Right lobe of liver (tissue), 6 donors: ENCODE data around the gene PON2. TPM values are rescaled to one million over a fixed set of nuclear protein-coding genes. Genes with fewer than 3 reads are reported as not detected.

ENCODE experiments used
- ATAC-seq, 4 donors: fragments of 200-7000 bp; cut with Tn5 transposase; one replicate each; pipeline ENCODE4 v1.9.1; 2020; ENCODE audit warnings: mild to moderate bottlenecking in 4 of 4, moderate library complexity in 4 of 4
- DNase-seq, 3 donors: peaks; one replicate each; pipeline ENCODE4 v3.0.0-alpha.2; 2020
- H3K27ac ChIP-seq, 3 donors: fragments of 200-600 bp; one replicate each; pipeline ENCODE4 v1.8.0; 2022
- H3K27me3 ChIP-seq, 2 donors: fragments of 200-600 bp; one replicate each; pipeline ENCODE4 v1.8.0; 2022
- H3K36me3 ChIP-seq, 4 donors: fragments of 200-600 bp; sonication (generic) in 1 of 4; one replicate each; pipeline versions ENCODE4 v1.5.1 to v1.8.0; 2017 to 2022; ENCODE audit warnings: control low read depth in 1 of 4
- H3K4me1 ChIP-seq, 4 donors: fragments of 200-600 bp; sonication (generic) in 1 of 4; one replicate each; pipeline versions ENCODE4 v1.5.1 to v1.8.0; 2017 to 2022; ENCODE audit warnings: control low read depth in 1 of 4
- H3K4me3 ChIP-seq, 3 donors: fragments of 200-600 bp; one replicate each; pipeline ENCODE4 v1.8.0; 2022
- H3K9me3 ChIP-seq, 4 donors: fragments of 200-600 bp; sonication (generic) in 1 of 4; one replicate each; pipeline versions ENCODE4 v1.5.1 to v1.8.0; 2017 to 2022; ENCODE audit warnings: control low read depth in 1 of 4
- POLR2A ChIP-seq: fragments of 450-650 bp; IDR thresholded peaks from one replicate; pipeline ENCODE4 v1.6.1; 2017; ENCODE audit warnings: antibody characterized with exemption, mild to moderate bottlenecking
- WGBS: methylation state at CpG from one replicate; pipeline ENCODE4 v1.1.6; 2018; ENCODE audit warnings: low coverage, low lambda C conversion rate; ENCODE audit not compliant: insufficient coverage; ENCODE audit errors: missing lambda C conversion rate; 5-methylcytosine and 5-hydroxymethylcytosine counted together
- intact Hi-C, 2 donors: fragments of 100-400 bp; cut with DNase I; formaldehyde crosslinking; loops; one replicate each; pipeline versions ENCODE4 v1.11.2 to v1.14.1; 2022
- total RNA-seq, 6 experiments: library from RNA; depleted of rRNA in 2 of 6; stranded (reverse); fragments of >200 nt in 2 of 6; fragmentation: NEBNext Ultra II Directional in 3 of 6; extraction: Animal tissue kit (Norgen Biotek cat#: 25700) in 3 of 6; gene quantifications; one replicate each; pipeline versions ENCODE4 v1.1.0 to v1.2.4, GENCODE V29; 2016 to 2023
- TF ChIP-seq, protein P1 (sequence below), 4 donors: fragments of 200-600 bp in 3 of 4; fragments of 450-650 bp in 1 of 4; IDR thresholded peaks; one replicate each; pipeline versions ENCODE4 v1.5.1 to v1.8.0; 2016 to 2022; ENCODE audit warnings: antibody characterized with exemption in 4 of 4, mild to moderate bottlenecking in 2 of 4
- donor health status: DM: no; HTN: yes; CAD: no.
- donor health status: DM: no; HTN: no; CAD: no.
- donor health status: DM: no; HTN: no; CAD: no.
- donor health status: DM: no; HTN: yes; CAD: no.
- donor health status: DM: no; HTN: yes; CAD: no.

Gene PON2
- total RNA-seq, 6 experiments from 2014 or later = 78.6 to 273 (median 127) TPM

DNA sequence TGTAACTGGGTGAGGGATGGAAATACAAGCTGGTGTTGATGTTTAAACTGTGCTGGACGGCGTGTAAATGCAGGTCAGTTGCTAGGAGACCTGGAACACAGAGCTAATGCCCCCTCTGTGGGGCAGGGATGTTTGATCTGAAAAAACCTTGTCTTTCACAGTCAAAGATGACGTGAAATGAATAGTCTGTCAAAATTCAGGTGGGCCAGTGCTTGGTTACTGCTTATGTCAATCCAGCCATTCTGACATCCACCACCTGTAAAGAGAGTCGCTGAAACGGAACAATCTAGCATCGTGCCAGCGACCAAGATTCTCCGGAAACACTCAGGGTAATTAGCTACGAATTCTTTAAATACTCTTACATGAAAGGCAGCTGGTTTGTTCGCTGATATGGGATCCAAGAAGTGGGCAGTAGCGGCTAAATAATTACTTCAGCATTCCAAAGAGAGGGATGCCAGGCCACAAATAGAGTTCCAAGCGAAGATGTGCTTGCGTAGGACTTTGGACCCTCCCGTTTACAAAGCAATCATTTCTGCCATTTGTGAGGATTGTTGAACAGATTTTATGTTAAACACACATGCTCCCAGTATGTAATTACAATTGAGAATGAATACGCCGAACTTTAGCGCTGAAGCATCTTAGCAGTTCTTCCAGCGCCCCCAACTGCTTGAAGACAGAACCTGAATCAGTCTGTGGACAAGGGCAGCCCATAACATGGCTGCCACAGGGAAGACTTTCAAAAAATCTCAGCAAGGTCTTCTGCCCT lies 43.6 kb upstream of the PON2 start:
- peak; percentile 66 to 79 (median 72) for ATAC-seq
- no peaks in the 10 kb centered on the region for H3K27me3 ChIP-seq
- intact Hi-C loops = no loop called here
- peak overlapping the region in 1 of 3 donors; percentile 21 for H3K4me3 ChIP-seq
- no peak overlapping the region for H3K27ac ChIP-seq
- no peak for TF ChIP-seq POLR2A
- TF ChIP-seq, protein P1, sequence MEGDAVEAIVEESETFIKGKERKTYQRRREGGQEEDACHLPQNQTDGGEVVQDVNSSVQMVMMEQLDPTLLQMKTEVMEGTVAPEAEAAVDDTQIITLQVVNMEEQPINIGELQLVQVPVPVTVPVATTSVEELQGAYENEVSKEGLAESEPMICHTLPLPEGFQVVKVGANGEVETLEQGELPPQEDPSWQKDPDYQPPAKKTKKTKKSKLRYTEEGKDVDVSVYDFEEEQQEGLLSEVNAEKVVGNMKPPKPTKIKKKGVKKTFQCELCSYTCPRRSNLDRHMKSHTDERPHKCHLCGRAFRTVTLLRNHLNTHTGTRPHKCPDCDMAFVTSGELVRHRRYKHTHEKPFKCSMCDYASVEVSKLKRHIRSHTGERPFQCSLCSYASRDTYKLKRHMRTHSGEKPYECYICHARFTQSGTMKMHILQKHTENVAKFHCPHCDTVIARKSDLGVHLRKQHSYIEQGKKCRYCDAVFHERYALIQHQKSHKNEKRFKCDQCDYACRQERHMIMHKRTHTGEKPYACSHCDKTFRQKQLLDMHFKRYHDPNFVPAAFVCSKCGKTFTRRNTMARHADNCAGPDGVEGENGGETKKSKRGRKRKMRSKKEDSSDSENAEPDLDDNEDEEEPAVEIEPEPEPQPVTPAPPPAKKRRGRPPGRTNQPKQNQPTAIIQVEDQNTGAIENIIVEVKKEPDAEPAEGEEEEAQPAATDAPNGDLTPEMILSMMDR (IDR thresholded peaks at IDR 0.05) = peak; percentile 11 to 56 (median 38)
- no peaks in the 10 kb centered on the region for H3K9me3 ChIP-seq
- no peaks in the 10 kb centered on the region for H3K4me1 ChIP-seq
- H3K36me3 ChIP-seq = no peaks in the 10 kb centered on the region
- no peak for DNase-seq
- 40% methylated on average over 18 of the region's 18 CpGs for WGBS

- DNase-seq (peak in 2 of 3 donors; percentile 37 to 71), ATAC-seq (peak; percentile 89 to 94 (median 91))
- Histone ChIP-seq H3K4me1 (no peaks in the 10 kb centered on the region), H3K4me3 (no peak overlapping the region), H3K36me3 (no peaks in the 10 kb centered on the region), H3K9me3 (no peaks in the 10 kb centered on the region), H3K27ac (no peak overlapping the region), H3K27me3 (no peaks in the 10 kb centered on the region)
- TF ChIP-seq, protein P1 (IDR thresholded peaks at IDR 0.05) = peak; percentile 73 to 93 (median 82)
- TF ChIP-seq POLR2A = no peak
- 10% methylated on average over 11 of the region's 11 CpGs for WGBS
- intact Hi-C loops = no loop called here
Observed at GRCh38 chr7:95476904-95477594, 42.2 kb upstream of the PON2 start.

- DNase-seq (no peak), ATAC-seq (peak in 1 of 4 donors; percentile 9)
- WGBS = 83% methylated on average over 9 of the region's 9 CpGs
- no peaks in the 10 kb centered on the region for H3K4me1 ChIP-seq
- no peak overlapping the region for H3K4me3 ChIP-seq
- H3K27me3 ChIP-seq = no peaks in the 10 kb centered on the region
- no peaks in the 10 kb centered on the region for H3K9me3 ChIP-seq
- no peak for TF ChIP-seq POLR2A
- TF ChIP-seq, protein P1 (IDR thresholded peaks at IDR 0.05) = no peak
- intact Hi-C loops = no loop called here
- H3K27ac ChIP-seq = peak overlapping the region in 1 of 3 donors; percentile 9
- H3K36me3 ChIP-seq = no peaks in the 10 kb centered on the region
Observed at GRCh38 chr7:95476072-95476847, 41.4 kb upstream of the PON2 start.

GRCh38 chr7:95473276-95473985 lies 38.6 kb upstream of the PON2 start:
- Histone ChIP-seq H3K27ac (no peak overlapping the region), H3K4me3 (no peak overlapping the region), H3K4me1 (peaks cover 0 to 10% (median 4%) of the 10 kb centered on the region in 4 donors), H3K36me3 (no peaks in the 10 kb centered on the region), H3K9me3 (no peaks in the 10 kb centered on the region), H3K27me3 (no peaks in the 10 kb centered on the region)
- ATAC-seq (no peak), DNase-seq (no peak)
- intact Hi-C loops = no loop called here
- no peak for TF ChIP-seq POLR2A
- TF ChIP-seq, protein P1 (IDR thresholded peaks at IDR 0.05) = no peak
- 87% methylated on average over 9 of the region's 9 CpGs for WGBS
